Activated gamma-delta T cell (primary cell): ENCODE data around the gene PRRG3.

Source experiments
- DNase-seq: peaks from one replicate; lab custom pipeline; 2025; lab: John Stamatoyannopoulos, UW

The PRRG3 gene

DNA sequence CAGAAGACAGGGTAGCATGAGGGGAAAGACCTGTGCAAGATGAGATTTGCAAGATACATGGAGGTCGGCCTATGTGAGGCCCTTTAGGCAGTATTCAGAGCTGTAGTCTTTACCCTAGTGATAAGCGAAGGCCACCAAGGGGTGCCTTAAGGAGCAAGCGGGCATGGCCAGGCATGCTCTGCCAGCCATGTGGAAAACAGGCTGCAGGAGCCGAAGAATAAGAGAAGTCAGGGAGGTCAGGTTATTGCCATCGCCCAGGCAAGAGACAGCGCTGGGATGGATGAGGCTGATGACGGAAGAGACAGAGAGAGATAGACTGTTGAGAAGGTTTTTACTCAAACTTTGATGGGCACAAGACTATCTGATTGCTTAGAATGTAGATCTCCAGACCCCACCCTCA, 13.6 kb downstream of the PRRG3 start:
- DNase-seq, result no peak

GRCh38 chrX:151710457-151710856, 15.2 kb downstream of the PRRG3 start:
- no peak for DNase-seq

GRCh38 chrX:151711154-151711553, 15.9 kb downstream of the PRRG3 start:
- no peak for DNase-seq

DNA sequence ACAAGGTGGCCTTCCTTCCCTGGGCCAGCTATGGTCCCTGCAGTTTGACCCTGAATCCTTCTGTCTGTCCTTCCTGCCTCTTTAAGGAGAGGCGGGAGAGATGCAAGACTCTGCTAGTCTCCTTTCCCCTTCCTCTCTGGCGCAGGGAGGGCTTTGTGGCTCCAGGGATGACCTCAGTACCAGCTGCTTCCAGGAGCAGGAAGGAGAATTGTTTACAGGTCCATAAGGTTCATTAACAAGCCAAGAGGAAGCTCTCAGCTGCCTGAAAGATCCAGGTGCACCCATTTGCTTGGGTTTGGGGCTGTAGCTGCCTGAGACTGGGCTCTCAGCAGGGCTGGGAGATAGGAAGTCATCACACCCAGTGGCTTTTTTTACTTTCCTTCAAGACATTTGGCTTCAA, 16.5 kb downstream of the PRRG3 start:
- no peak for DNase-seq

DNA sequence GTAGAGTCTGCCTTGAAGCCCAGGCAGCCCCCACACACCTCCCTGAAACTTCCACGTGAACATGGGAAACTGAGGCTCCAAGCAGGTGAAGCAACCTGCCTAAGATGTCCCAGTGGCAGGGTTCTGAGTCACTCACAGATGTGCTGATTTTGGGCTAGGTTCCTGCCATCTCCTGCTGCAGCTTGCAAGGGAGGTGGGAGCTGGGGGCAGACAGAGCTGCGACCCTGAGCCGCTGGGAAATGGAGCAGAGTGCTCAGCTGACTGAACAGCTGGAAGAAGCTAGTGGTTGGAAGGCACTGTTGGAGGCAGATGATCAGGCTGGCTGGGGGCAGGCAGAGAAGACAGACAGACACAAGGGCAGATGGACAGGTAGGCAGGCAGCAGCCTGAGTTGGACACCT, 17.0 kb downstream of the PRRG3 start:
- no peak for DNase-seq

DNA sequence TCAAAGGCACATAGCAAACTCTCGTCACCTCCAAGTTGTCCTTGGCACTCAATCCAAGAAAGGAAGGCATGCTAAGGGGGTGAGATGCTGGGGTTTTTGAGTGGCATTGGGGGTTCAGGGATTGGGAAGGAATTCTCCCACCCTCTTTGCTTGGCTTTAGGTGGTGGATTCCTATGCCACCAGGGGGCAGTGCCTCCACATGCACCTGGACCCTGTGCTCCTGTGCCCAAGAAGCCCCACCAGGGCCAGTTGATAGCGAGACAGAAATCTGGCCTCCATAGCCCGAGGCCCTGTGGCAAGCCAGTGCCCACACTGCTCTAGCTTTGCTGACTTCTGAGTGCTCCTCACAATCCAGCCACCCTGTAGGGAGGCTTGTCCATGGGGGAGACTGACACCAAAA, 18.6 kb downstream of the PRRG3 start:
- no peak for DNase-seq

DNA sequence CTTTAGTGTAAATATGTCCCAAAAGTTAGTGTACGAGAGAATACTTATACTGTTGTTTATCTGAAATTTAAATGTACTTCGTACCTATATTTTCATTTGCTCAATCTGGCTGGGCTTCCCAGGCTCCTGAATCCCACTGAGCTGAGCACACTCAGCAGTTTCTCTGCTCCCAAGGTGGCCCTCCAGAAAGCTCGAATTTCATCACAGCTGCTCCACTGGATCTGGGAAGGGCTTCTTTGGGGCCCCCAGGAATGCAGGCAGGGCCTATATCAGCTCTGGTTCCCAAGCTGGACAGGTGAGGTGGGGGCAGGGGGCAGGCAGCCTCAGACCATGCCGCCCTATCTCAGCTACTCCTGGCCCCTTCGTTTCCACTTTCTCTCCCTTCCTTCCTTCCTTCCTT, 19.1 kb downstream of the PRRG3 start:
- no peak for DNase-seq

DNA sequence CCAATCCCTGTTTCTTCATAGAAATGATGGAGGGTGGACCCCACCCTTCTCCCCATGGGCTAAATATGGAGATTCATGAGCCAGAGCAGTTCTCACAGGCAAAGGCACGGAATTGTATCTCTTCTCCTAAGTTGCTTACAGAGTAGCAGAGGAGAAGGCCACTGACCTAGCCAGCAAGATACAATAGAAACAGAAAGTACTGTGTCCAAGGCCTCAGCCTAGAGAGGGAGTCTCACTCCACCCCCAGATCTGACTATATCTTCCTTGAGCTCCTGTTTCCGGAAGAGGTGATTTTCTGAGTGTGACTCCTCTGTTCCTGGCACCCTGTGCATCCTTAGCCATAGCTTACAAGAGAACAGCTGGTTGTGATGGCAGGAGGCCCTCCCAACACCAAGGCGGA, 20.5 kb downstream of the PRRG3 start, which contains the start of gene FATE1:
TSS of gene FATE1 (plus strand) at position 284 of the 400 bp plus-strand sequence. CDS start at position 369, 85 bp downstream.
- no peak for DNase-seq

- no peak for DNase-seq
Observed at GRCh38 chrX:151722241-151722846, 27.1 kb downstream of the PRRG3 start.

DNA sequence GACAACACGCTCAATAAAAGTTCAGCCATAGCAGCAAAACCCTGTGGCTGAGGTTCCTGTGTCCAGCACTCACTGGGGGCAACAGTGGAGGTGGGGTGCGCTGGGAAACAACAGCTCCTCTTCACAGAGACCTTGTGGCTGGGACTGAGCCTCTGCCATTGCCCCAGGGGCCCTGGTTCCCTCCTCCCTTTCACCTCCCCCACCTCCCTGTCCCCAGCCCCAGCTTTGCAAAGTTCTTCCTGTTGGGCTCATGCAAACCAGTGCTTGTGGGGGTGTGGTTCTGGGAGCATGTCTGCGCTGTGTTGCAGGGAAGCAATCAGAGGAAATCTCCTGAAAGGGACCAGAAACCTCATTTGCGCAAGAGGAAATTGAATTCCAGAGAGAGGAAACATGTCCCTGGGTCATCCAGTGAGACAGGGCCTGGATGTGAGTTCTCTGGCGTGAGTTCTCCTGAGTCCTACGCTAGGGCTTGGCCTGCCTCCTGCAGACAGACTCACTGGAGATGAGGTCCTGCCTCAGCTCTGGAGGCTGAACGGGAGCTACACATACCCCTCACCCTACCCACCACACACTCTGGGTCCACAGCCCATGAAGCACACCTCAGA, 28.0 kb downstream of the PRRG3 start:
- no peak for DNase-seq

- DNase-seq, result no peak
Observed at GRCh38 chrX:151724563-151725337, 29.5 kb downstream of the PRRG3 start.

- no peak for DNase-seq
Observed at GRCh38 chrX:151725338-151725614, 30.0 kb downstream of the PRRG3 start.

DNA sequence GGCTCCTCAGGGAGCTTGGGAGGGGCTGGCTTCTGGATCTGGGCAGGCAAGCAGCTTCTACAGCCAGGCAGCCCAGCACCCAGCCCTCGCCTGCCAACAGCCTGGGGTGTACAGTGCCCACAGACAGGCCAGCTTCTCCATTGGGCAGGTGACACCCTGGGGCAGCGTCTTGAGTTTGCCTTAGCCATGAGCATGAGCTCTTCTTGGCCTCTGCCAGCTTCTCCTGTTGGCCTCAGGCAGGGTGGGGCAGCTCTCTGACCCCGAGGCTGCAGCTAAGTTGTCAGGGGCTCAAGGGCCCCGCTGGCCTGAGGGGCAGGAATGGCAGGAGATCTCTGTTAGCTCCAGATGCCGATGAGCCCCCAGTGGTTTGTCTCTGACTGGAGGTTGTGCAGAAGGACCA, 31.5 kb downstream of the PRRG3 start:
- no peak for DNase-seq

DNA sequence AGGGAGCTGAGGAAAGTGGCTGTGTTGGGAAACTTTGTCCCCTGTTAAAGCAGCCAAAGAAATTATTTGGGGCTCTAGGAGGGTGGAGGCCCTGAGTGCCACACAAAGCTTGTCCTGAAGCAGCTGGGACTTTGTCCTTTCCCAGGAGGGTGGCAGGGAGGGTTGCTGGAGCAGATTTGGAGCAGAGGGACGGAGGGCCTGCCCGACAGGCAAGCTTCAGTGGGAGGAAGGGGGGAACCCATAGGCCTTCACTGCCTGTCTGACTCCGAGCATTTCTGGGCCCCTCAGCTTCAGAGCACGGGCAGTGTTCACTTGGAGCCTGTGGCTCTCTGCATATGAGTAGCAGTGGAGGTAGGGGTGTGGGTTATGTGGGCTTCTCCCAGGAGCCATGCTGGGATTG, 32.1 kb downstream of the PRRG3 start:
- DNase-seq, result no peak

DNA sequence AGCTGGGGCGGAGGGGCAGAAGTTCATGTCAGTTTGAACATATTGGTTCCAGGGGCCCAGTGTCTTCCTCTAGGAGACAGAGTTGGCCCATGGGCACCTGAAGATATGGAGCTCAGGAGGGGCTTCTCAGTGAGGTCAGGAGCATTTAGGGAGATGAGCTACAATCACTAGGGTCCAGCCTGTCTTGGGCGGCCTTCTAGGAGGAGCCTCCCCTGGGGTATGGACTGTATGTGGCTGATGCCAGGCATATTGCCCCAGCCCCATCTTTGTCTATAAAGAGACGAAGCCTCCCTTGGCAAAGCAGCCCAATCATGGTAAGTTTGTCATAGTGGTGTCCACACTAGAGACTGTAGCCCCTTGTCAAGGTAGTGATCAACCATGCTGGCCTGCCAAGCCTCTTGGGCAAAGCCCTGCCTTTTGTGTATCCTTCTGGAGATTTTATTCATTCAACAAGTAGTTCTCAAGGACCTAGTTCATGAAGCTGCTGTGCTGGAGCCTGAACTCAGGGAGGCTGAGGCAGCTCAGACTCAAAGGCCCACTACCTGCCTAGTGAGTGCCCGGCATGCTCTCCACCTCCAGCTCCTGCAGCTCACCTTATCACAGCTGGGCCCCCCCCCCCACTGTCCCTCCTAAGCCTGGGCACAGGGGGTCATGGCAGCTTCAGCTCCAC, 33.9 kb downstream of the PRRG3 start:
- no peak for DNase-seq

DNA sequence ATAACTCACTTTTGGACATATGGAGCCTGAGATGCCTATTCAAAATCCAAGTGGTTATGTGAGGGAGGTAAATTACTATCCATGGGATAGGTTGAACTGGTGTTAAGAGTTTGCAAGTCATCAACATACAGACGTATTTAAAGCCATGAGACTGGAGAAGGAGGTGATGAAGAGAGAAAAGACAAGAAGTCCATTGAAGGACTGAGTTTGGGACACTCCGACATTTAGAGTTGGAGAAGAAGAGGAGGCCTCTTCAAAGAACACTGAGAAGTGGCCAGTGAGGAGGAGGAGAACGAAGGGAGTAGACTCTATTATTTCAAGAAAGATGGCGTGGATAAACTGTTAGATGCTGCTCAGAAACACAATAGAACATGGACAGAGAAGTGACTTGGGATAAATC, 39.2 kb downstream of the PRRG3 start, which contains the start of gene CNGA2:
TSS of gene CNGA2 (plus strand) at position 301 of the 400 bp plus-strand sequence. CDS start 3,738 bp downstream, outside the sequence.
- DNase-seq, result no peak

GRCh38 chrX:151735219-151735618, 40.0 kb downstream of the PRRG3 start:
- no peak for DNase-seq

- no peak for DNase-seq
Observed at GRCh38 chrX:151736685-151737084, 41.4 kb downstream of the PRRG3 start.

DNA sequence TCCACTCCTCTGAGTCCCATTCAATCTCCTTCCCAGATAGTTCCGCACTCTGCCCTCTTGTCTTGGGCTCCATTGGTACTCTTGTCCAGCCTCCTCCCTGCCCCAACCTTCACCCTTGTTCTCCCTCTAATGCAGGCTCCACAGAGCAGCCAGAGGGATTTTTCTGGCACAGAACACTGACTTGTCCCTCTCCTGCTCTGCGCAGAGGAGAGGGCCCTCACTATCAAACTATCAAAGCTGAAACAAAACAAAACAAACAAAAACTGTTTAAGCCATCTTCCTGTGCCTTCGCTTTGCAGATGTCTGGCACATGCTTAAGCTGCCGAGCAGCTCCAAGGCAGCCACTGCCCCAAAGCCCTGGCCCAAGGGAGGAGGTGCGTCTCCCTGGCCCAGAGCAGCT, 42.2 kb downstream of the PRRG3 start:
- no peak for DNase-seq

DNA sequence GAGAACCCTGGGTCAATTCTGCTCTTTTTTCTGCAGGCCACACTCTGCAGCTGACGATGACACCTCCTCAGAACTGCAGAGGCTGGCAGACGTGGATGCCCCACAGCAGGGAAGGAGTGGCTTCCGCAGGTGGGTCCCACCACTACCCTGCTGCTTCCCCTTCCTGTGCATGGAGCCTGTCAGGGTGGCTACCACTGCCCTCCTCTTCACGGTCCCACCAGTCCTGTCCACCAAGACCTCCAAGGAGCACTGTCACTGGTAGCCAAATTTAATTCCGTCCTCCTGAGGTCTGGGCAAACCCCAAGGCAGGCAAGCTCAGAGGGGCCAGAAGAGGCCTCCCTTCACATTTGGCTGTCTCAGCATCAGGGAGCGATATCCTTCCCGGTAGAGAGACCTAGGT, 43.5 kb downstream of the PRRG3 start:
- DNase-seq, result no peak

DNA sequence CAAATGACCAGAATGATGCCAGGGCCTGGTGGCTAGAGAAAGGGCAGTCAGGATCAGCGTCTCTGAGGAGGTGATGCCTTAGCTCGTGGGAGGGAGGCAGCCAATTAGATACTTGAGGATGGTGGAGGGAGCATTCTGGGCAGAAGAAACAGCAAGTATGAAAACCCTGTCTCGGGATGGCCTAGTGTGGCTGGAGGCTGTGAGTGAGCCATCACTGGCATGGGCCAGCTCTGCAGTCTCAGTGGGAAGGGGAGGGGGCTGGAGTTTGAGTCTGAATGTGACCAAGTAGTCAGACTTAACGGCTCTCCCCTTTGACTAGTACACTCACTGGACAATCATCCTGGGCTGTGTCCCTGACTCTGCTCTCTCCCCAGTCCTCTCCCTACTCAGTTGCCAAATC, 46.3 kb downstream of the PRRG3 start:
- DNase-seq, result no peak

DNA sequence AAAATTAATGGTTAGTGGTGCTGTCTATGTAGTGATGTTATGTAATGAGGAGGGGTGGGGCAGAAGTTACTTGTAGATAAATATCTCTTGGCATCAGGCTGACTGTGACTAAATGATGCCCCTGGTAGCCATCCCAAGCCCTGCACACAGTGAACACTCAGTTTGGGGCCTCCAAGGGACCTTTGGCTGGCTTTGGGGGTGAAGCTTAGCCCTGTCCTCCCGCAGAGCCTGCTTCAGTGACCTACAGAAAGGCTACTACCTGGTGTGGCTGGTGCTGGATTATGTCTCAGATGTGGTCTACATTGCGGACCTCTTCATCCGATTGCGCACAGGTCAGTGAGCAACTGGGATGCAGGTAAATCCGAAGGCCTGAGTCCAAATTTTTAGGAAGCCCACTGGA, 47.1 kb downstream of the PRRG3 start:
- no peak for DNase-seq
